GM10847 (cell line): Measurements from ENCODE around the gene TNFSF8.

Source experiments
- POLR2A ChIP-seq: IDR thresholded peaks from 2 replicates; pipeline ENCODE4 v1.6.1; 2011; ENCODE audit not compliant: insufficient read length; ENCODE audit errors: extremely low read depth

TNFSF8 gene

GRCh38 chr9:114900942-114901802, 29.2 kb downstream of the TNFSF8 start:
- no peak for TF ChIP-seq POLR2A

DNA sequence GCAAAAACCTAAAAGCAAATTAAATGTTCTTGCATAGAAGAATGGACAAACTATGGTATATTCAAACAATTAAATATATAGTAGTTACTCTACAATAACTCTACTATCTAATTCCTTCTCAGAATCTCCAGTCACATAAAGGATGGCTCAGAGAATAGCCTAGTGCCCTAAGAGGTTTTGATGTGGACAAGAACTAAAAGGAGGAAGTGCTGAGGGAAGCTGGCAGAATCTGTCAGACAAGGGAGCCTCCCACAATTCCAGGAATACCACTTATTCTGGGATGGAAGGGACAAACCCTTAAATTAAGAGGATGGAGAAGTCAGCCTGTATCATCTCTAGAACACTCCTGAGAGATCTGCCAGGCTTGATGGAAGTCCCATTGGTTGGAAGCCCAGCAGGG, 30.4 kb downstream of the TNFSF8 start:
- TF ChIP-seq POLR2A: no peak

DNA sequence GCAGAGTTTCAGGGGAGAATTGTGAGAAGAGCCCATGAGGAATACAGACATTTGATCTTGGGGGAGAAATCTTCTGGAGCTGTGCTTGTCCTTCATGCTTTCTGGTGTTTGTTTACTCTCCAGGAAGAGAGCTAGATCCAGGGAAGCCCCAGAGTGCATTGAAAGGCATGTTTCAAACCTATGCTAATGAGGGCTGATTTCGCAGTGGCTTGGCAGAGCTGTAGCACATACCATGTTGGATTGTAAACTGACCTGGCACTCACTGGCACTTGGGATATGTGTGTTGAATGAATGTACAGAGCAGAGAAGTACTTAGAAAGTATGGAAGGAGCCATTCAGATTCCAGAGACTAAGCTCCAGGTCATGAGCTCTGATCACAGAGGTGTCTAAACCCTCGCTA, 30.9 kb downstream of the TNFSF8 start:
- no peak for TF ChIP-seq POLR2A

- TF ChIP-seq POLR2A: no peak
Observed at GRCh38 chr9:114898741-114899140, 31.6 kb downstream of the TNFSF8 start.

DNA sequence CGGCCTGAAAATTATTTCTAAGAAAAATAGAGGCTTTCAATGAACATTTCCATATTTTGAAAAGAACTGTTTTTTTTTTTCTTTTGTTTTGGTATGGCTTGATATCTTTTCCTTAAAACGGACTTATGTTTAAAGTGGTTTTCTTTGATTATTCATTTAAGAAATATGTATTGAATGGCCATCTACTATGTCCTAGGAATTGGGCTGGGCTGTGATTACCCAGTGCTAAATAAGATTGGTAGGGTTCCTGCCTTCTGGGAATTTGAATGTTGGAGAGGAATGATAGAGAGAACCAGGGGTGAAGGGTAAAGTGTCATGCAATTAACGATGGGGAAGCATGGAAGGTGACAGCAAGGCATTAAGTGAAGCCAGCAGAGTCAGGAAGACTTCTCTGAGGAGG, 33.2 kb downstream of the TNFSF8 start:
- no peak for TF ChIP-seq POLR2A

GRCh38 chr9:114896344-114896743, 34.0 kb downstream of the TNFSF8 start:
- no peak for TF ChIP-seq POLR2A

- TF ChIP-seq POLR2A: no peak
Observed at GRCh38 chr9:114895521-114895991, 34.8 kb downstream of the TNFSF8 start.

- TF ChIP-seq POLR2A: no peak
Observed at GRCh38 chr9:114894609-114895433, 35.6 kb downstream of the TNFSF8 start.

- no peak for TF ChIP-seq POLR2A
Observed at GRCh38 chr9:114894206-114894605, 36.2 kb downstream of the TNFSF8 start.

DNA sequence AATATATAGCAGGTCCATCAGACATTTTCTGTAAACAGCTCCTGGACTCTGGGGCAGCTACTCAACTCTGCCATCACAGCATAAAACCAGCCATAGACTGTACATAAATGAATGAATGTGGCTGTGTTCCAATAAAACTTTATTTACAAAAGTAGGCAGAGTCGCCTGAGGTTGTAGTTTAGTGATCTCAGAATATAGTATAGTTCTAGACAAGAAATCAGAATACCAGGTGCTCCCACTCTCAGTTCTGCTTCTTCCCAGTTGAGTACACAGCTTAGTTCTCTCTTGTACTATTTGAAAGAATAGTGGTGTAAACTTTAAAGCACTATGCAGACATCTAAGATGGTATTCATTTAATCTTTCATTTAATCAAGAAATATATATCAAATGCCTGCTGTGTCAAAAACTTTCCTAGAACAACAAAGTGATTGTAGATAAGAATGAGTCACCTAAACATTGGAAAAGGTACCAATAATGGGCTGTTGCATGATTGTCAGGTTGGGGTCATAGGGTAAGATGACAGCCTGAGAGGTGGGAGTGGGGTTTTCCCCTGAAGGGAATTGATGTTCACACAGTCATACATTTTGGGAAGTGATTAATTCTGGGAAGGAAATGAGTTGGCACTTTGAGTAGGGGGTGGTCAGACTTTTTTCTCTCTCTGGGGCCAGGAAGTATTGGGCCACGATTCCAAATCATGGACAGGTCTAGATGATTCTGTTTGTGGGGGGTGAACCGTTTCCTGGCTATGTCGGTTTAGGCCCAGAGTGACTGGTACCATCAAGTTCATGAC, 37.0 kb downstream of the TNFSF8 start:
- TF ChIP-seq POLR2A: no peak

DNA sequence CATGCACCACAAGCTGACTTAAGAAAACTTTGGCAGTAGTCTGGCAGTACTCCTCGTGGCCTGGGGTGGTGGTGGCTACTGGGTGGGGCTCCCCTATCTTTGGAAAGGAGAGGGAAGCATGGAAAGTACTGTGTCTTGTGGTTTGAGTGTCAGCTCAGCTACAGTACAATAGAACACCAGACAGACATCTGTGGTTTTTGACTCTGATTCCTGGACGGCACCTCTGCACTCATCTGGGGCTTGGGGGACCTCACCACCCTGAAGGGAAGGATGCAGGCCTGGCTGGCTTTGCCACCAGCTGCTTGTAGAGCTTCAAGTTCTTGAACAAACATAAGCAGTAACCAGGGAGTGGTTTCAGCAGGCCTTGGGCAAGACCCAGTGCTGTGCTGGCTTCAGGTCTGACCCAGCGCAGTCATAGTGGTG, 40.6 kb downstream of the TNFSF8 start:
- no peak for TF ChIP-seq POLR2A

- TF ChIP-seq POLR2A: no peak
Observed at GRCh38 chr9:114888607-114889006, 41.8 kb downstream of the TNFSF8 start.

- no peak for TF ChIP-seq POLR2A
Observed at GRCh38 chr9:114887963-114888362, 42.4 kb downstream of the TNFSF8 start.

DNA sequence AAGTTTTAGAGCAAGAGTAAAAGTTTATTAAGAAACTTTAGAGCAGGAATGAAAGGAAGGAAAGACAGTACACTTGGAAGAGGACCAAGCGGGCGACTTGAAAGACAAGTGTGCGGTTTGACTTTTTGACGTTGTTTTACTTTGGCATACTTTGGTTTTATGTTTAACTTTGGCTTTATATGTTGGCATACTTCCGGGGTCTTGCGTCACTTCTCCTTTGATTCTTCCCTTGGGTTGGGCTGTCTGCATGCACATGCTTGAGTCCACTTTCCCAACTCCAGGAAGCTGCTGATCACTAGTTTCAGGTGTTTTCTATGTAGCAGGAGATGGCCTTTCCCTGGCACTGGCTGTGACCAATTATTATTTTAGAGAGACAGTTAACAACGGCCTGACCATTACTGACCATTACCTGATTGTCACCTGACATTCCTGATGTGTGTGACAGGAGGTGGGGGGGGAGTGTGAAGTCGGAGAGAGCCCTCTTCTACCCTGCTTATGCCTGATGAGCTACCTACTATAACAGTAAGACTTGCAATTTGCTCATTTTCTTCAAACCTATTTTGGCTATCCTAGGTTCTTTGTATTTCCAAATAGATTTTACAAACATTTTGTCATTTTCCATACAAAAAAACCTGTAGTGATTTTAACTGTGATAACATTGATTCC, 45.5 kb downstream of the TNFSF8 start:
- TF ChIP-seq POLR2A: no peak

GRCh38 chr9:114883709-114884108, 46.7 kb downstream of the TNFSF8 start:
- TF ChIP-seq POLR2A: no peak
